ENCODE data around the gene TMEM132D. TPM values are rescaled to one million over a fixed set of nuclear protein-coding genes. Genes with fewer than 3 reads are reported as not detected.

TMEM132D gene
- total RNA-seq, 1 experiment from 2014 or later, result not detected

DNA sequence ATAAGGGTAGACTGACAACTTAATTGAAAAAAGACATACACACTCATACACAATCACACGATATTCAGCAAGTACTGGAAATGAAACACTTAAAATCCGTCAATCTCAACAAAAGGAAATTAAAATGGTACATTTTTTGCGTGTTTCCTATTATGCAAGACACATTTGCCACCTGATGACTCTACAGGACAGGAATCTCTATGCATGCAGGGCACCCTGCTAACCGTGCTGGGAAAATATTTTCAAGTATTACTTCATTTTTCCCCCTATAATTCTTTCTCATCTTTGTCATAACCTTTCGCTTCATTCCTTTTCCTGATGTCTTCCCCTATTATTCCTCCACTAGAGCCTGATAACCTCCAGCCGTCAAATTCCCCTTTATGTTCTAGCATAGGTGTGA is 150.2 kb downstream of the TMEM132D start:
- H3K36me3 ChIP-seq (ENCODE audit: control insufficient read depth, insufficient read depth, low read length), result no peaks in the 10 kb centered on the region
- H3K4me1 ChIP-seq (ENCODE audit: control insufficient read depth, insufficient read depth, low read length), result no peaks in the 10 kb centered on the region
- ATAC-seq (no peak), DNase-seq (ENCODE audit: low read depth, low spot score) (no peak)
- BruUV-seq (replicated peaks), result no TSS peak
- ChIA-PET POLR2A (no interaction called here), CTCF (no interaction called here)
- TF ChIP-seq TCF7L2 (IDR thresholded peaks at IDR 0.05; ENCODE audit: low read depth, low read length) (no peak), POLR2AphosphoS5 (IDR thresholded peaks at IDR 0.05; ENCODE audit: low read depth, low read length) (no peak), SIN3A (IDR thresholded peaks at IDR 0.05; ENCODE audit: borderline replicate concordance, insufficient read depth, low read depth, low read length) (no peak), REST (IDR thresholded peaks at IDR 0.05; ENCODE audit: insufficient read depth in 1 of 2, low read depth in 2 of 2, low read length in 1 of 2) (no peak)
- TF ChIP-seq, protein P1, sequence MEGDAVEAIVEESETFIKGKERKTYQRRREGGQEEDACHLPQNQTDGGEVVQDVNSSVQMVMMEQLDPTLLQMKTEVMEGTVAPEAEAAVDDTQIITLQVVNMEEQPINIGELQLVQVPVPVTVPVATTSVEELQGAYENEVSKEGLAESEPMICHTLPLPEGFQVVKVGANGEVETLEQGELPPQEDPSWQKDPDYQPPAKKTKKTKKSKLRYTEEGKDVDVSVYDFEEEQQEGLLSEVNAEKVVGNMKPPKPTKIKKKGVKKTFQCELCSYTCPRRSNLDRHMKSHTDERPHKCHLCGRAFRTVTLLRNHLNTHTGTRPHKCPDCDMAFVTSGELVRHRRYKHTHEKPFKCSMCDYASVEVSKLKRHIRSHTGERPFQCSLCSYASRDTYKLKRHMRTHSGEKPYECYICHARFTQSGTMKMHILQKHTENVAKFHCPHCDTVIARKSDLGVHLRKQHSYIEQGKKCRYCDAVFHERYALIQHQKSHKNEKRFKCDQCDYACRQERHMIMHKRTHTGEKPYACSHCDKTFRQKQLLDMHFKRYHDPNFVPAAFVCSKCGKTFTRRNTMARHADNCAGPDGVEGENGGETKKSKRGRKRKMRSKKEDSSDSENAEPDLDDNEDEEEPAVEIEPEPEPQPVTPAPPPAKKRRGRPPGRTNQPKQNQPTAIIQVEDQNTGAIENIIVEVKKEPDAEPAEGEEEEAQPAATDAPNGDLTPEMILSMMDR (IDR thresholded peaks at IDR 0.05), result no peak
- in situ Hi-C loops (cut with HindIII; ENCODE audit: low pct_unique_long_range_greater_than_20kb, low sequenced_read_pairs), result no loop called here
- intact Hi-C loops (cut with micrococcal nuclease; ENCODE audit: unreplicated experiment), result no loop called here
- no peaks in the 10 kb centered on the region for H3K9me3 ChIP-seq (ENCODE audit: control insufficient read depth, insufficient read depth, low read depth, low read length)
- H3K27me3 ChIP-seq (ENCODE audit: control insufficient read depth, insufficient read depth, low read length), result no peaks in the 10 kb centered on the region
- no peak overlapping the region for H3K4me3 ChIP-seq (ENCODE audit: low read depth in 2 of 2, low read length in 2 of 2)
- no peak overlapping the region for H3K27ac ChIP-seq (ENCODE audit: low read length)

DNA sequence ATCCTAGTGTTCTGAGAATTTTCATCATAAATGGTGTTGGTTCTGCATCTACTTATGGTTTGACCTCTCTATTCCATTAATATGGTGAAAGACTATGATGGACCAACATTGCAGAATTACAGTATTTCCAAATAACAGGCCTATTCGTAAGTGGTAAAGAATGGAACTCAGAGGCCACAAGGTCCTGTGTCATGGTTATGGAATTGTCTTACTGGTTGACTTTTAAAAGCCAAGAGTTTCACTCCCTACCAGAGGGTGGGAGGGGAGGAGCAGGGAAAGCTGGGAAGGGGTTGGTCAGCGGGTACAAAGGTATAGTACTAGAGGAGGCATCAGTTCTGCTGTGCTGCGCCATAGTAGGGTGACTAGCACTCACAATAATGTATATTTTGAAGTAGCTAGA is 153.4 kb downstream of the TMEM132D start:
- H3K4me1 ChIP-seq (ENCODE audit: control insufficient read depth, insufficient read depth, low read length), result no peaks in the 10 kb centered on the region
- no peak for DNase-seq (ENCODE audit: low read depth, low spot score)
- intact Hi-C loops (cut with micrococcal nuclease; ENCODE audit: unreplicated experiment), result no loop called here
- no peaks in the 10 kb centered on the region for H3K9me3 ChIP-seq (ENCODE audit: control insufficient read depth, insufficient read depth, low read depth, low read length)
- no peaks in the 10 kb centered on the region for H3K36me3 ChIP-seq (ENCODE audit: control insufficient read depth, insufficient read depth, low read length)
- no peak overlapping the region for H3K27ac ChIP-seq (ENCODE audit: low read length)
- in situ Hi-C loops (cut with HindIII; ENCODE audit: low pct_unique_long_range_greater_than_20kb, low sequenced_read_pairs), result no loop called here
- no TSS peak for BruUV-seq (replicated peaks)
- POLR2A ChIA-PET, result no interaction called here
- TF ChIP-seq POLR2AphosphoS5 (IDR thresholded peaks at IDR 0.05; ENCODE audit: low read depth, low read length), result no peak
- TF ChIP-seq SIN3A (IDR thresholded peaks at IDR 0.05; ENCODE audit: borderline replicate concordance, insufficient read depth, low read depth, low read length), result no peak
- TF ChIP-seq REST (IDR thresholded peaks at IDR 0.05; ENCODE audit: insufficient read depth in 1 of 2, low read depth in 2 of 2, low read length in 1 of 2), result no peak
- TF ChIP-seq, protein P1 (IDR thresholded peaks at IDR 0.05), result no peak
- TF ChIP-seq TCF7L2 (IDR thresholded peaks at IDR 0.05; ENCODE audit: low read depth, low read length), result no peak
- H3K27me3 ChIP-seq (ENCODE audit: control insufficient read depth, insufficient read depth, low read length), result no peaks in the 10 kb centered on the region
- CTCF ChIA-PET, result no interaction called here
- no peak overlapping the region for H3K4me3 ChIP-seq (ENCODE audit: low read depth in 2 of 2, low read length in 2 of 2)
- ATAC-seq, result no peak
